Activated CD8-positive, alpha-beta memory T cell treated with anti-CD3 and anti-CD28 coated beads for 36 hours (primary cell): Measurements from ENCODE around the gene TMEM273. TPM values are rescaled to one million over a fixed set of nuclear protein-coding genes. Genes with fewer than 3 reads are reported as not detected.

Source experiments
- CTCF ChIA-PET: fragments of 350-600 bp; sonication (Branson Sonifier 250); formaldehyde crosslinking; loops from one replicate; lab custom pipeline; 2021; ENCODE audit warnings: antibody characterized with exemption; lab: Charles Lee
- POLR2A ChIA-PET: fragments of 350-600 bp; sonication (Branson Sonifier 250); formaldehyde crosslinking; loops from one replicate; lab custom pipeline; 2021; ENCODE audit warnings: antibody characterized with exemption; lab: Charles Lee
- total RNA-seq, 2 experiments: library from RNA; stranded (reverse); gene quantifications; one replicate each; pipeline ENCODE4 v1.2.3, GENCODE V29; 2021

Gene TMEM273
- total RNA-seq, 2 experiments from 2014 or later: 78.7 to 79.5 TPM

GRCh38 chr10:49131507-49132361 lies 56.5 kb downstream of the TMEM273 start:
- ChIA-PET POLR2A (no interaction called here), CTCF (no interaction called here)

GRCh38 chr10:49129376-49129775 lies 58.8 kb downstream of the TMEM273 start:
- CTCF ChIA-PET: no interaction called here
- POLR2A ChIA-PET: no interaction called here

GRCh38 chr10:49128854-49129253 lies 59.3 kb downstream of the TMEM273 start:
- ChIA-PET CTCF (no interaction called here), POLR2A (no interaction called here)

- POLR2A ChIA-PET: no interaction called here
- CTCF ChIA-PET: no interaction called here
Observed at GRCh38 chr10:49123981-49124950, 63.9 kb downstream of the TMEM273 start.

GRCh38 chr10:49120911-49121310 lies 67.3 kb downstream of the TMEM273 start:
- CTCF ChIA-PET: no interaction called here
- POLR2A ChIA-PET: no interaction called here

GRCh38 chr10:49119746-49120145 lies 68.4 kb downstream of the TMEM273 start:
- ChIA-PET POLR2A (no interaction called here), CTCF (no interaction called here)

- POLR2A ChIA-PET: no interaction called here
- CTCF ChIA-PET: no interaction called here
Observed at GRCh38 chr10:49118430-49119074, 69.6 kb downstream of the TMEM273 start.

- ChIA-PET CTCF (no interaction called here), POLR2A (no interaction called here)
Observed at GRCh38 chr10:49117376-49118070, 70.7 kb downstream of the TMEM273 start.

GRCh38 chr10:49116509-49117375 lies 71.4 kb downstream of the TMEM273 start:
- POLR2A ChIA-PET: no interaction called here
- CTCF ChIA-PET: no interaction called here

- POLR2A ChIA-PET: no interaction called here
- CTCF ChIA-PET: no interaction called here
Observed at GRCh38 chr10:49115796-49116508, 72.2 kb downstream of the TMEM273 start.

GRCh38 chr10:49115015-49115795 lies 73.0 kb downstream of the TMEM273 start, which contains the start of gene VSTM4:
Gene VSTM4 (minus strand): TSS chr10:49115522. CDS start chr10:49115485, 37 bp downstream.
- ChIA-PET CTCF (no interaction called here), POLR2A (no interaction called here)

GRCh38 chr10:49114718-49115014 lies 73.5 kb downstream of the TMEM273 start:
- ChIA-PET POLR2A (no interaction called here), CTCF (interaction anchor here (0.9 kb wide), 1 partner anchor 398 kb away, joined by 3 read pairs; no protein-coding TSS in a partner anchor)

- ChIA-PET CTCF (interaction anchor here (0.9 kb wide), 1 partner anchor 399 kb away, joined by 3 read pairs; no protein-coding TSS in a partner anchor), POLR2A (no interaction called here)
Observed at GRCh38 chr10:49113741-49114141, 74.5 kb downstream of the TMEM273 start.

GRCh38 chr10:49112851-49113250 lies 75.3 kb downstream of the TMEM273 start:
- ChIA-PET POLR2A (no interaction called here), CTCF (no interaction called here)

- CTCF ChIA-PET: no interaction called here
- POLR2A ChIA-PET: no interaction called here
Observed at GRCh38 chr10:49112098-49112497, 76.1 kb downstream of the TMEM273 start.

- ChIA-PET CTCF (no interaction called here), POLR2A (no interaction called here)
Observed at GRCh38 chr10:49111320-49111698, 76.9 kb downstream of the TMEM273 start.

- POLR2A ChIA-PET: no interaction called here
- CTCF ChIA-PET: no interaction called here
Observed at GRCh38 chr10:49110684-49111319, 77.4 kb downstream of the TMEM273 start.
